GM18499 (cell line): Measurements from ENCODE around the gene BBOF1.
"Not testable (repeated sequence)": the region's sequence is repeated elsewhere in the genome, so short reads cannot be mapped to it uniquely, and the experiment has no call there.

ENCODE experiments used
- ATAC-seq: cut with Tn5 transposase; IDR thresholded peaks from one replicate; pipeline ENCODE4 v1.9.1; 2021; ENCODE audit warnings: moderate number of reproducible peaks; ENCODE audit not compliant: insufficient read depth, unreplicated experiment

Gene BBOF1

GRCh38 chr14:74018586-74019407 is at the start of gene BBOF1, which contains the start of gene ENTPD5:
BBOF1 (plus strand) TSS chr14:74019349; CDS start chr14:74019479, 130 bp downstream.
ENTPD5 (minus strand) TSS chr14:74019288; CDS start chr14:73988102, 31,186 bp downstream.
- ATAC-seq: no peak

- ATAC-seq: no peak
Measured at GRCh38 chr14:73973497-73973896, 45.7 kb upstream of the BBOF1 start.

- ATAC-seq: no peak
Measured at GRCh38 chr14:73976125-73976524, 43.0 kb upstream of the BBOF1 start.

GRCh38 chr14:73977896-73978295 is 41.3 kb upstream of the BBOF1 start:
- no peak for ATAC-seq

GRCh38 chr14:73988065-73988464 is 31.1 kb upstream of the BBOF1 start:
- no peak for ATAC-seq

GRCh38 chr14:73988656-73989055 is 30.5 kb upstream of the BBOF1 start:
- not testable (repeated sequence) for ATAC-seq

- ATAC-seq: no peak
Measured at GRCh38 chr14:73991092-73991491, 28.1 kb upstream of the BBOF1 start.

- ATAC-seq: not testable (repeated sequence)
Measured at GRCh38 chr14:73994926-73995325, 24.2 kb upstream of the BBOF1 start.

- no peak for ATAC-seq
Measured at GRCh38 chr14:73995977-73996378, 23.2 kb upstream of the BBOF1 start.

GRCh38 chr14:73996731-73997107 is 22.4 kb upstream of the BBOF1 start:
- ATAC-seq: no peak

GRCh38 chr14:73997108-73997943 is 21.8 kb upstream of the BBOF1 start:
- ATAC-seq: no peak

GRCh38 chr14:73997944-73998447 is 21.2 kb upstream of the BBOF1 start:
- ATAC-seq: no peak

- no peak for ATAC-seq
Measured at GRCh38 chr14:73998726-73999125, 20.4 kb upstream of the BBOF1 start.

GRCh38 chr14:74005664-74006063 is 13.5 kb upstream of the BBOF1 start:
- not testable (repeated sequence) for ATAC-seq

GRCh38 chr14:74008843-74009499 is 10.2 kb upstream of the BBOF1 start:
- ATAC-seq: no peak

GRCh38 chr14:74014299-74014698 is 4.8 kb upstream of the BBOF1 start:
- no peak for ATAC-seq

GRCh38 chr14:74015176-74015575 is 4.0 kb upstream of the BBOF1 start:
- no peak for ATAC-seq

GRCh38 chr14:74015963-74016362 is 3.2 kb upstream of the BBOF1 start:
- ATAC-seq: no peak

GRCh38 chr14:74018174-74018585 is 969 bp upstream of the BBOF1 start:
- no peak for ATAC-seq

- ATAC-seq: no peak
Measured at GRCh38 chr14:74019408-74020137, 424 bp downstream of the BBOF1 start.
